Measurements from ENCODE around the gene THAP4.
"Not testable (repeated sequence)": the region's sequence is repeated elsewhere in the genome, so short reads cannot be mapped to it uniquely, and the experiment has no call there.

Gene THAP4

DNA sequence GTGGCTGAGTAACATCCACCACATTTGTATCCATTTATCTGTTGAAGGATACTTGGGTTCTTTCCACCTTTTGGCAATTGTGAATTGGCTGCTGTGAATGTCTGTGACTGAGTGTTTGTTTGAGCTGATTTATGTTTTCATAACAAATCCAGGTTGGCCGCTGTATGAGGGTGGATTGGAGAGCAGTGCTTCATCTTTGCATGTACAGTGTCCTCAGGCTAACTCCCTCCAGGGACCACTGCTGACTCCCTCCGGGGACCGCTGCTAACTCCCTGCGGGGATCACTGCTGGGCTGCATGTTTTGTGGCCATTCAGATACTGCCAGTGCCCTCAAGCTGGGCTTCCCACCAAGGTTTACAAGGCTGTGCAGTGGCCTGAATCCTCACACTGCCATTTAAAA lies 68.2 kb downstream of the THAP4 start:
- Histone ChIP-seq H3K27me3 (replicated peaks in 2 of 5; ENCODE audit: control insufficient read depth in 4 of 5, insufficient read depth in 5 of 5, low read length in 4 of 5) (peaks cover 0 to 8% (median 0%) of the 10 kb centered on the region in 5 experiments), H3K4me3 (ENCODE audit: control insufficient read depth in 1 of 7, extremely low read depth in 1 of 7, insufficient read depth in 4 of 7, low read depth in 2 of 7, low read length in 6 of 7) (no peak overlapping the region), H3K27ac (ENCODE audit: insufficient read depth in 1 of 2, low read depth in 1 of 2, low read length in 2 of 2, poor library complexity in 1 of 2, severe bottlenecking in 2 of 2) (no peak overlapping the region), H3K36me3 (ENCODE audit: control insufficient read depth in 4 of 4, insufficient read depth in 4 of 4, low read length in 3 of 4) (no peaks in the 10 kb centered on the region), H3K9me3 (ENCODE audit: control extremely low read depth in 1 of 5, control insufficient read depth in 4 of 5, insufficient read depth in 2 of 5, low read depth in 1 of 5, low read length in 4 of 5) (no peaks in the 10 kb centered on the region), H3K4me1 (ENCODE audit: control extremely low read depth in 1 of 4, control insufficient read depth in 4 of 4, insufficient read depth in 4 of 4, low read length in 3 of 4) (no peaks in the 10 kb centered on the region)
- WGBS (ENCODE audit: insufficient coverage), result 96% methylated on average over 4 of the region's 4 CpGs
- DNase-seq, result no peak
- ChIA-PET CTCF (no interaction called here), POLR2A (no interaction called here)

- H3K27ac ChIP-seq (ENCODE audit: insufficient read depth in 1 of 2, low read depth in 1 of 2, low read length in 2 of 2, poor library complexity in 1 of 2, severe bottlenecking in 2 of 2), result no peak overlapping the region
- H3K9me3 ChIP-seq (ENCODE audit: control extremely low read depth in 1 of 5, control insufficient read depth in 4 of 5, insufficient read depth in 2 of 5, low read depth in 1 of 5, low read length in 4 of 5), result no peaks in the 10 kb centered on the region
- no peaks in the 10 kb centered on the region for H3K4me1 ChIP-seq (ENCODE audit: control extremely low read depth in 1 of 4, control insufficient read depth in 4 of 4, insufficient read depth in 4 of 4, low read length in 3 of 4)
- no peak for DNase-seq
- no peak overlapping the region for H3K4me3 ChIP-seq (ENCODE audit: control insufficient read depth in 1 of 7, extremely low read depth in 1 of 7, insufficient read depth in 4 of 7, low read depth in 2 of 7, low read length in 6 of 7)
- no peaks in the 10 kb centered on the region for H3K36me3 ChIP-seq (ENCODE audit: control insufficient read depth in 4 of 4, insufficient read depth in 4 of 4, low read length in 3 of 4)
- 100% methylated on average over 8 of the region's 8 CpGs for WGBS (ENCODE audit: insufficient coverage)
- ChIA-PET CTCF (interaction anchor here (1.2 kb wide), 1 partner anchor 9 kb away, joined by 3 read pairs; the partner anchor contains the start of gene BOK), POLR2A (no interaction called here)
- peaks cover 0 to 9% (median 0%) of the 10 kb centered on the region in 5 experiments for H3K27me3 ChIP-seq (replicated peaks in 2 of 5; ENCODE audit: control insufficient read depth in 4 of 5, insufficient read depth in 5 of 5, low read length in 4 of 5)
Measured at GRCh38 chr2:241567776-241568175, 69.2 kb downstream of the THAP4 start.

GRCh38 chr2:241567266-241567665 lies 69.7 kb downstream of the THAP4 start:
- CTCF ChIA-PET, result interaction anchor here (1.2 kb wide), 1 partner anchor 9 kb away, joined by 3 read pairs; the partner anchor contains the start of gene BOK
- H3K27me3 ChIP-seq (replicated peaks in 2 of 5; ENCODE audit: control insufficient read depth in 4 of 5, insufficient read depth in 5 of 5, low read length in 4 of 5), result peaks cover 0 to 14% (median 0%) of the 10 kb centered on the region in 5 experiments
- H3K4me1 ChIP-seq (ENCODE audit: control extremely low read depth in 1 of 4, control insufficient read depth in 4 of 4, insufficient read depth in 4 of 4, low read length in 3 of 4); POLR2A ChIA-PET; H3K27ac ChIP-seq (ENCODE audit: insufficient read depth in 1 of 2, low read depth in 1 of 2, low read length in 2 of 2, poor library complexity in 1 of 2, severe bottlenecking in 2 of 2); DNase-seq; H3K36me3 ChIP-seq (ENCODE audit: control insufficient read depth in 4 of 4, insufficient read depth in 4 of 4, low read length in 3 of 4); H3K4me3 ChIP-seq (ENCODE audit: control insufficient read depth in 1 of 7, extremely low read depth in 1 of 7, insufficient read depth in 4 of 7, low read depth in 2 of 7, low read length in 6 of 7); H3K9me3 ChIP-seq (ENCODE audit: control extremely low read depth in 1 of 5, control insufficient read depth in 4 of 5, insufficient read depth in 2 of 5, low read depth in 1 of 5, low read length in 4 of 5): not testable (repeated sequence)
- 98% methylated on average over 13 of the region's 15 CpGs for WGBS (ENCODE audit: insufficient coverage)

- Histone ChIP-seq H3K27ac (ENCODE audit: insufficient read depth in 1 of 2, low read depth in 1 of 2, low read length in 2 of 2, poor library complexity in 1 of 2, severe bottlenecking in 2 of 2) (no peak overlapping the region), H3K36me3 (ENCODE audit: control insufficient read depth in 4 of 4, insufficient read depth in 4 of 4, low read length in 3 of 4) (no peaks in the 10 kb centered on the region), H3K4me3 (ENCODE audit: control insufficient read depth in 1 of 7, extremely low read depth in 1 of 7, insufficient read depth in 4 of 7, low read depth in 2 of 7, low read length in 6 of 7) (no peak overlapping the region), H3K4me1 (ENCODE audit: control extremely low read depth in 1 of 4, control insufficient read depth in 4 of 4, insufficient read depth in 4 of 4, low read length in 3 of 4) (no peaks in the 10 kb centered on the region), H3K9me3 (ENCODE audit: control extremely low read depth in 1 of 5, control insufficient read depth in 4 of 5, insufficient read depth in 2 of 5, low read depth in 1 of 5, low read length in 4 of 5) (no peaks in the 10 kb centered on the region), H3K27me3 (replicated peaks in 2 of 5; ENCODE audit: control insufficient read depth in 4 of 5, insufficient read depth in 5 of 5, low read length in 4 of 5) (peaks cover 0 to 21% (median 0%) of the 10 kb centered on the region in 5 experiments)
- CTCF ChIA-PET, result interaction anchor here (1.2 kb wide), 1 partner anchor 8 kb away, joined by 3 read pairs; the partner anchor contains the start of gene BOK
- WGBS (ENCODE audit: insufficient coverage), result 80% methylated on average over 7 of the region's 7 CpGs
- DNase-seq, result no peak
- POLR2A ChIA-PET, result no interaction called here
Measured at GRCh38 chr2:241566468-241566867, 70.5 kb downstream of the THAP4 start.

- H3K27ac ChIP-seq (ENCODE audit: insufficient read depth in 1 of 2, low read depth in 1 of 2, low read length in 2 of 2, poor library complexity in 1 of 2, severe bottlenecking in 2 of 2); DNase-seq; H3K9me3 ChIP-seq (ENCODE audit: control extremely low read depth in 1 of 5, control insufficient read depth in 4 of 5, insufficient read depth in 2 of 5, low read depth in 1 of 5, low read length in 4 of 5); POLR2A ChIA-PET; CTCF ChIA-PET; H3K4me3 ChIP-seq (ENCODE audit: control insufficient read depth in 1 of 7, extremely low read depth in 1 of 7, insufficient read depth in 4 of 7, low read depth in 2 of 7, low read length in 6 of 7); H3K36me3 ChIP-seq (ENCODE audit: control insufficient read depth in 4 of 4, insufficient read depth in 4 of 4, low read length in 3 of 4); H3K4me1 ChIP-seq (ENCODE audit: control extremely low read depth in 1 of 4, control insufficient read depth in 4 of 4, insufficient read depth in 4 of 4, low read length in 3 of 4): not testable (repeated sequence)
- 96% methylated on average over 7 of the region's 11 CpGs for WGBS (ENCODE audit: insufficient coverage)
- H3K27me3 ChIP-seq (replicated peaks in 2 of 5; ENCODE audit: control insufficient read depth in 4 of 5, insufficient read depth in 5 of 5, low read length in 4 of 5), result peaks cover 0 to 21% (median 0%) of the 10 kb centered on the region in 5 experiments
Measured at GRCh38 chr2:241566021-241566420, 70.9 kb downstream of the THAP4 start.

GRCh38 chr2:241565411-241565810 lies 71.5 kb downstream of the THAP4 start:
- H3K9me3 ChIP-seq (ENCODE audit: control extremely low read depth in 1 of 5, control insufficient read depth in 4 of 5, insufficient read depth in 2 of 5, low read depth in 1 of 5, low read length in 4 of 5), result no peaks in the 10 kb centered on the region
- no peak overlapping the region for H3K27ac ChIP-seq (ENCODE audit: insufficient read depth in 1 of 2, low read depth in 1 of 2, low read length in 2 of 2, poor library complexity in 1 of 2, severe bottlenecking in 2 of 2)
- H3K4me3 ChIP-seq (ENCODE audit: control insufficient read depth in 1 of 7, extremely low read depth in 1 of 7, insufficient read depth in 4 of 7, low read depth in 2 of 7, low read length in 6 of 7), result no peak overlapping the region
- no peaks in the 10 kb centered on the region for H3K36me3 ChIP-seq (ENCODE audit: control insufficient read depth in 4 of 4, insufficient read depth in 4 of 4, low read length in 3 of 4)
- H3K4me1 ChIP-seq (ENCODE audit: control extremely low read depth in 1 of 4, control insufficient read depth in 4 of 4, insufficient read depth in 4 of 4, low read length in 3 of 4), result no peaks in the 10 kb centered on the region
- H3K27me3 ChIP-seq (replicated peaks in 2 of 5; ENCODE audit: control insufficient read depth in 4 of 5, insufficient read depth in 5 of 5, low read length in 4 of 5), result peaks cover 0 to 27% (median under 1%) of the 10 kb centered on the region in 5 experiments
- no peak for DNase-seq
- ChIA-PET CTCF (no interaction called here), POLR2A (no interaction called here)
- 88% methylated on average over 10 of the region's 10 CpGs for WGBS (ENCODE audit: insufficient coverage)

- ChIA-PET CTCF (no interaction called here), POLR2A (no interaction called here)
- no peak for DNase-seq
- Histone ChIP-seq H3K9me3 (ENCODE audit: control extremely low read depth in 1 of 5, control insufficient read depth in 4 of 5, insufficient read depth in 2 of 5, low read depth in 1 of 5, low read length in 4 of 5) (no peaks in the 10 kb centered on the region), H3K27me3 (replicated peaks in 2 of 5; ENCODE audit: control insufficient read depth in 4 of 5, insufficient read depth in 5 of 5, low read length in 4 of 5) (peaks cover 0 to 30% (median 6%) of the 10 kb centered on the region in 5 experiments), H3K4me1 (ENCODE audit: control extremely low read depth in 1 of 4, control insufficient read depth in 4 of 4, insufficient read depth in 4 of 4, low read length in 3 of 4) (no peaks in the 10 kb centered on the region), H3K27ac (ENCODE audit: insufficient read depth in 1 of 2, low read depth in 1 of 2, low read length in 2 of 2, poor library complexity in 1 of 2, severe bottlenecking in 2 of 2) (no peak overlapping the region), H3K4me3 (ENCODE audit: control insufficient read depth in 1 of 7, extremely low read depth in 1 of 7, insufficient read depth in 4 of 7, low read depth in 2 of 7, low read length in 6 of 7) (no peak overlapping the region), H3K36me3 (ENCODE audit: control insufficient read depth in 4 of 4, insufficient read depth in 4 of 4, low read length in 3 of 4) (no peaks in the 10 kb centered on the region)
- 92% methylated on average over 30 of the region's 36 CpGs for WGBS (ENCODE audit: insufficient coverage)
Measured at GRCh38 chr2:241564596-241565410, 72.2 kb downstream of the THAP4 start.

Measured in common myeloid progenitor, CD34-positive (primary cell).